Measurements from ENCODE around the gene MUC13.
A peak's percentile ranks its signal among the peaks of the same experiment; 100 is the strongest.
"Not testable (repeated sequence)": the region's sequence is repeated elsewhere in the genome, so short reads cannot be mapped to it uniquely, and the experiment has no call there.

MUC13 gene, protein sequence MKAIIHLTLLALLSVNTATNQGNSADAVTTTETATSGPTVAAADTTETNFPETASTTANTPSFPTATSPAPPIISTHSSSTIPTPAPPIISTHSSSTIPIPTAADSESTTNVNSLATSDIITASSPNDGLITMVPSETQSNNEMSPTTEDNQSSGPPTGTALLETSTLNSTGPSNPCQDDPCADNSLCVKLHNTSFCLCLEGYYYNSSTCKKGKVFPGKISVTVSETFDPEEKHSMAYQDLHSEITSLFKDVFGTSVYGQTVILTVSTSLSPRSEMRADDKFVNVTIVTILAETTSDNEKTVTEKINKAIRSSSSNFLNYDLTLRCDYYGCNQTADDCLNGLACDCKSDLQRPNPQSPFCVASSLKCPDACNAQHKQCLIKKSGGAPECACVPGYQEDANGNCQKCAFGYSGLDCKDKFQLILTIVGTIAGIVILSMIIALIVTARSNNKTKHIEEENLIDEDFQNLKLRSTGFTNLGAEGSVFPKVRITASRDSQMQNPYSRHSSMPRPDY

DNA sequence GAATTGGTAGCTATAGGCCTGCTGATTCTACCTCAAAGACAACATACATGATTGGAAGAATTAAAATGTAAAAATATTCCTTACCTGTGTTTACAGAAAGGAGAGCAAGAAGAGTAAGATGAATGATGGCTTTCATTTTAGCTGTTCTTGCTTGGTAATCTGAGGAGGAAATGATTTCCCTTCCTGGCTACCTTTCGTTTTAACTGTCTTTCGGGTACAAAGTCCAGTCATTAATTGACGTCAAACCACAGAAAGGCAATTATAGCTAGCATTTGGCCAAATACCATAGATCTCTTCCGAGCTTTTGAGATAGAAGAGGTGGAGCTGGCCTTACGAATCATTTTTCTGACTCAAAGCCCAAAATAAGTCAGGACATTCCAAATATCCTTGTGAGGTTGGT is at the start of gene MUC13:
TSS of gene MUC13 (minus strand) at position 175 of the 400 bp plus-strand sequence. CDS start at position 136, 39 bp downstream.
- DNase-seq (ENCODE audit: low read depth in 2 of 2), result no peak

DNA sequence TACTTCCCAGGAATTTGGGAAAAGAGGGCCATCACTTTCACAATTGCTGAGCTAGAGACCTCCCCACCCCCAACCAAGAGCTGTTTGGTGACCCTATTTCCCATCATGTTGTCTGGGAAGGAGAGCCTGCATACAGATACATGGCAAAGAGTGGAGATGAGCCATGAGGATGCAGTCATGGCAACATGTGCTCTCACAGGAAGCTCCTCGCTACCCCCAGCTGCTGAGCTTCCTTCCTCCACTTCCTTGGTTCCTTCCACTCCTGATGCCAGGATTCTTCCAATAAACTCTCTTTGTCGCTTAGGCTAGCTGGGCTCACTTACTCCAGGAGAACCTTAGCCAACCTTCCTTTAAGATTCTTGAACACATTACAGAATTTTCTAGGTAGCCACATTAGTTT is 48.3 kb upstream of the MUC13 start:
- no peak for DNase-seq (ENCODE audit: low read depth in 2 of 2)

DNA sequence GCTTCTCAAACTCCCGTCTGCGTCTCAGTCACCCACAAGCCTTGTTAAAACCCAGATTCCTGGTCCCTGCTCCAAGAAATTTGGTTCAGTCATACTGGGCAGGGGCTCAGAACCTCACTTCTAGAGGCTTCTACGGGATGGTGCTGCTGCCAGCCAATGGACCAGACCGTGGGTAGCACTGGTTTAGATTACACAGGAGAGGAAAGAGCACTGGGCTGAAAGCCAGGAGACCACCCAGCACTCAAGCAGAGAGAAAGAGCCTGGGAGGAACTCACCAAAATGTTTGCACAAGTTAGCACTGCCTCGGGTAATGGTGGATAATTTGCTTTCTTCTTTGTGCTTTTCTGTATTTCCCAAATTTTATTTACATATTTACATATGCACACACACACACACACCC is 46.9 kb upstream of the MUC13 start:
- no peak for DNase-seq (ENCODE audit: low read depth in 2 of 2)

DNA sequence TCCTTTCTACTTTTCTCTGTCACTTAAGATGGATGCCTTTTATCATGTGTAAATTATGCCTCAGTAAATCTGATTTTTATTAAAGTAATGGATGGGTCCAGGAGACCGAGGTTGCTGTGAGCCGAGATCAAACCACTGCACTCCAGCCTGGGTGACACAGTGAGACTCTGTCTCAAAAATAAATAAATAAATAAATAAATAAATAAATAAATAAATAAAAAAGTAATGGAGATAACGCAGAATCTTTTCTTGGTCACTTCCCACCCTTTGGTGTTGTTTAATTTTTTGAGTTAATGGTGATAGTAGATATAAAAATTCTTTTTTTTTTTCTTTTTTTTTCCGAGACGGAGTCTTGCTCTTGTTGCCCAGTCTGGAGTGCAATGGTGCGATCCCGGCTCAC is 44.1 kb upstream of the MUC13 start:
- no peak for DNase-seq (ENCODE audit: low read depth in 2 of 2)

DNA sequence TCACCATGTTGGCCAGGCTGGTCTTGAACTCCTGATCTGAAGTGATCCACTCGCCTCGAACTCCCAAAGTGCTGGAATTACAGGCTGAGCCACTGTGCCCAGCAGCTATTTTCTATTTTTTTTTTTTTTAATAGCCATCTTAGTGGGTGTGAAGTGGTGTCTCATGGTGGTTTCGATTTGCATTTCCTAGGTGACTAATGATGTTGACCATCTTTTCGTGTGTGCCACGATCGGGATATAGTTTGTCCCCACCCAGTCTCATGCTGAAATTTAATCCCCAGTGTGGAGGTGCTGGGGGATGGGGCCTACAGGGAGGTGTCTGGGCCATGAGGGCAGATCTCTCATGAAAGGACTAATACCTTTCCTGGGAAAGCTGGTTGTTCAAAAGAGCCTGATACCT is 41.8 kb upstream of the MUC13 start:
- no peak for DNase-seq (ENCODE audit: low read depth in 2 of 2)

DNA sequence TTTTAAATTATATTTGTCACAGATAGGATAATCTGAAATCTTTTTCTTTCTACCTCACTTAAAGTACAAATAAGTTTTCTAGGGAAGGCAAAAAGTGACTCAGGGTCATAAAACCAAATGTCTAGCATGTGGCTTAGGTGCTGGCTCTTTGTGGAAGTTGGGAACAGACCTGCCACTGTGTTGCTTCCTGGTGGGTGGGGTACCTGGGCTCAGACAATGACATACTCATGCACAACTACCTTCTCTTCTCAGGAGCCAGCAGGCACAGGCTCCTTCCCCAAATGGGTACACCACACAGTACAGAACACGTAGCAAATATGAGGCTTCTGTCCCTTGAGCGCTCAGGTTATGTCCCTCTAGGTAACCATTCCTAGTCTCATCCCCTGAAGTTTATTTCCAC is 40.1 kb upstream of the MUC13 start:
- DNase-seq (ENCODE audit: low read depth in 2 of 2), result no peak

DNA sequence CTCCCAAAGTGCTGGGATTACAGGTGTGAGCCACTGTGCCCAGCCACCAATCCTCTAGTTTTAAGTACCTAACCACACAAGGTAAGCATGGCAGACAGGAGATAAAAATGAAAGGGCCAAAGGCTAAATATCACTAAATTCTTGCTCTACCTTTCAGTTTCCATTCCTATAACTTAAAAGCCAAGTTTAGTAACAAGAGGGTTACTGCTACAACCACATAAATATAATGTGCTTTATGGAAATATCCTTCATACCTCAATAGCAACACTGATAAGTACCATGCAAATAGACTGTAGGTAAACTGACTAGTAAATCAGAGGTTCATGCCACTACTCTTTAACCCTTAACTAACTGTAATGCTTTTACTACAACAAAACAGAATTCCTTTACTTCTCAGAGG is 38.7 kb upstream of the MUC13 start:
- DNase-seq (ENCODE audit: low read depth in 2 of 2), result no peak

DNA sequence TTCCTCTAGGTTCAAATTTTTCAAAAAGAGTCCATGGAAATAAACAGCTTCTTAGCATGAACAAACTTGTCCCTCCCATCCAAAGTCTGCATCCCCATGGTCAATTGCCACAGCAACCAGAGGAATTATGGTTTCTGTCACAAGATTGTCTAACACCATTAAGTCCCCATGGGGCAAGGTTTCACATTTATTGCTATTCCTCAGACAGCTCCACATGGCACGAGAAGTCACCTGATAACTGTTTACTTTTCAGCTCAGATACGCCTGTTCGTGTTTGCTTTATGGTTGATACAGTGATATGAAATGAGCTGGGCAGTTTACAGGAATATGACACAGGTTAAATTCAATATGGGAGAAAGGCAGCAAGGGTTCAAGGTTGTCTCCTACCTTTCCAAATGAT is 37.9 kb upstream of the MUC13 start:
- DNase-seq (ENCODE audit: low read depth in 2 of 2), result no peak

DNA sequence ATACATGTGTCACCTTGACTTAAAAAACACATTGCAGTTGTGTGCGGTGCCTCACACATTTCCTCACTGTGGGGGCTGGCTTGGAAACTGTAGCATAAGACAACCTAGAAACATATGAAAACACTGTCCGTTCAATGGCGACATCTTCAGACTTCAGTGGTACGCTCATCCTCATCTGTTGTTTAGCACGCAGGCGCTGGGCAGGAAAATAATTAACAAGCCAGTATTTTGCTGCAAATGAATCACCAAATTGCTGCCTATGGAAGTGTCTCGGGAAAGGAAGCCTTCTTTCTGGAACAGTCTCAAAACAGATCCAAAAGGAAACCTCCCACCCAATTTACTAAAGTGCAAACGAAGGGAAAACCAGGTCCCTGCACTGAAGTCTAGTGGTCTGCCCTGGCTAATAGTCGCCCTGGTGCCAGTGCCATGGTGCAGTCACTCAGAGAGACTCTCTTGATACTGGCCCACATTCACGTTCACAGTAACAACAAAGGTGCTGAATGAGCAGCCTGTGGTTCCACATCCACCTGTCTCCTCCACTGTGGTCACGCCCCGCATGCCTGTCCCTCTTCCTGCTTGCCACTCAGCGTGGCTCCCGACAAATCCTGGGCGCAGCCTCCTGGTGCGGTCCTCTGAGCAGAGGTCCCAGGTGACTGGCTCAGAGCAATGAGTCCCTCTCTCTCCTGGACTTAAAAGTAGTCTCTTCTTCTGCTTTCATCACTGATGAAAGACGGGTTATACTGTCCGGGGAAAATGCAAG is 35.6 kb upstream of the MUC13 start:
- no peak for DNase-seq (ENCODE audit: low read depth in 2 of 2)

DNA sequence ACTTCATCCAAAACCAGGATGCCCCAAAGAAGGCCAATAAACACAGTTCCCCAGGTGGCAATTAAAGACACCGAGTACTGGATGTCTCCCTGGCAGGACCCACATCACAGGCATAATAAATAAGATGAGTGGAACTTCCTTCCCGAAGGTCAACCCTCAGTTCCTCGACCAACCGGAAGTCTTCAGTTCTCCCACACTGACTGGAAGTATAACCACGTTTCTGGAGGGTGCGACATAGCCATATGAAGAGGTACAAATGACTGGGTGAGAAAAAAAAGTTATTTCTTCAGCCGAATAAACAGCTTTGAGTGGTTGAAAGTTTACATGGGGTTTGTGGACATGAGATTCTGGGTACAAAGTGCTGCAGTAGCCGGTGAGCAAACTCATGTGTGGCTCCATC is 34.6 kb upstream of the MUC13 start:
- no peak for DNase-seq (ENCODE audit: low read depth in 2 of 2)

DNA sequence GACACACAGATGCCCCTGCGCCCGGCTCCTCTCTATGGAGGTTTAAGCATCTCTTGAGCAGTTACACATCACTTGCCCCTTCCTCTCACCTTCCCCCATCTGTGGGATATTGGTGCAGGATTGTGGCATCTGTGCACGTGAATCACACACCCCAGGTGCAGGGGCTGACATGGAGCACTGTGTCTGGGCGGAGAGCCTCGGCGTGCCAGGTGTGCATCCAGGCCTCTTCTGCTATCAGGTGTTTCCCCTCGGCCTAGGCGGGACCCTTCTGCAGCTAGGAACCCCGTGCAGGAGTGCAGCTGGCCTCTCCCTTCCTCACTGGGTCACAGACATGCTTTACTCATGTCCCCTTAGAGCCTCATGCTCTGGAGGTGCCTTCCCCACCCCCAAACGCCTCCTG is 33.4 kb upstream of the MUC13 start:
- DNase-seq (ENCODE audit: low read depth in 2 of 2), result no peak

DNA sequence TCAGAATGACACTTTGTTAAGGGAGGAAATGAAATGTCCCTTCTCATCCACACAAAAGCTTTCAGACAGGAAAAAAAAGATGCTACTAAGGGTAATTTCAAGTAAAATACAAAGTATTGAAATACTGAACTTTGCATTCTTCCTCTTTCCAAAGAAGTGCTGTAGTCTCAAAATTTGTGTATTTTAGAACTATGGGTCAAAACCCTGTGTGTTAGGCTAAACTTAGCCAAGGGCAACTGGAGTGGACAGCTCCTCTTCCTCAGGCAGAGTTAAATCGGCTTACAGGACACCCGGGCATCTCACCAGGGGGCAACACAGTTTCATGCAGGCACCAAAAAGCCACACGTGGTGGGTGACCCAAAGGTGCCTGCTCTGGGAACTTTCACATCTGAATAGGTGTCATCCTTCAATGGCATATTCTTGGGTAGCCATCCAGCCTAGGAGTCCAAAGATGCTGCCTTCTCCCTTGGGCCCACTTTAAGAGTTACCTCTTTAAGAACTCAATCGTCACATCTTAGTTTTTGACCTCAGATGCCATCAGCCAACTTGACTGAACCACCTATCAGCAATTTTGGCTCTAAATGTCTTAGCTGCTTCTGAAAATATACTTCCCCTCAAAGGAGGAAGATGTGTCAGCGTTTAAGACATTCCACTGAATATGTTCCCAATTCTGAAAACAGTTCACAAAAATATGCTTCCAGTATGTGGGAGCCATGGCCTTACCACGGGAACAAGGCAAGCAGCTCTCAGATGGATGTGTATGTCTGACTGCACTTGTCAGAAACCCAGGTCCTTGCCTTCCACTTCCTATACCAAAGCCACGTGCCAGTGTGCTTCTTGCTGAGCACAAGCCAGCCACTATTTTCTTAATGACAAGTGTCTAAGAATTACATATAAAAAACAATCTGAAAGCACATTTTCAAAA is 32.2 kb upstream of the MUC13 start:
- DNase-seq (ENCODE audit: low read depth in 2 of 2), result no peak

DNA sequence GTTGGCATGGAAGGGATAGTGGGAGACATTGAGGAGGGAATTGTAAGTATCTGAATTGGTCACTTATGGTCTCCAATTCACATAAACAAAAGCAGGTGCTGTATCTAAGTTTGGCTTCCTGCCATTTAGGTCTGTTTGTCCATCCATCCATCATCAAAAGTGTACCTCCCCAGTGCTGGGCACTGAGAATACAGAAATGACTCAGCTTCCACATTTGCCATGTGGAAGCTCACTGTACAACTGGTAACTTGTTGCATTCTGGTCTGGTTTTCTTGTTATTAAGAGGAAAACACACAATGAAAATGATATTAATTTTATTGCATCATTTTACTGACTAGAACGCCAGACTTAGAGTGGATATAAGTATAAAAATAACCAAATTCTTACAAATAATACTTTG is 30.9 kb upstream of the MUC13 start:
- no peak for DNase-seq (ENCODE audit: low read depth in 2 of 2)

DNA sequence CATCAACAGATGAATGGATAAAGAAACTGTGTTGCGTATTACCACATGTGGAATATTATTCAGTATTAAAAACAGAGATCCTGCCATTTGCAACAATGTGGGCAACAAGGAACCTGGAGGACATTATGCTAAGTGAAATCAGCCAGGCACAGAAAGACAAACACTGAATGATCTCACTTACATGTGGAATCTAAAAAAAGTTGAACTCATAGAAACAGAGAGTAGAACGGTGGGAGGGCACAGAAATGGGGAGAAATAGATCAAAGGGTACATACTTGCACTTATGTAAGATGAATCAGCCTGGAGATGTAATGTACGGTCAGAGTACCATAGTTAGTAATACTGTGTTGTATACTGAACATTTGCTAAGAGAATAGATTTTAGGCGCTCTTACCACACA is 29.8 kb upstream of the MUC13 start:
- DNase-seq (ENCODE audit: low read depth in 2 of 2), result peak; percentile 26

DNA sequence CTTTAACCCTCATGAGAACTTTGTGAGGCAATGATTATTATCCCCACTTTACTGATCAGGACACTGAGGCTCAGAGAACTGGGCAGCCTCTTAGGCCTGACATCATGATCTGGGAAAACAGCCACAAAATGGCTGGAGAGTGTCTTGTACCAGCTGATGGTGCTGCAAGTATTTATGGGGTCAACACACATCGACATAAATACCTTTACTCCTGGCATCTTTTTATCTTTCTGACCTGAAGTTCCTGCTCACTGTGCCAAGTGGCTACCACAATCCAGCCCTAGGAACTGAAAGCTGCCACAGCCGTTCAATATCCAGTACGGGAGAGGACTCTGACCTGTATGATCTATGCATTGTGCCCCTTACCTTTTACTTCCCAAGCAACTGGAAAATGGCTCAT is 29.2 kb upstream of the MUC13 start:
- no peak for DNase-seq (ENCODE audit: low read depth in 2 of 2)

DNA sequence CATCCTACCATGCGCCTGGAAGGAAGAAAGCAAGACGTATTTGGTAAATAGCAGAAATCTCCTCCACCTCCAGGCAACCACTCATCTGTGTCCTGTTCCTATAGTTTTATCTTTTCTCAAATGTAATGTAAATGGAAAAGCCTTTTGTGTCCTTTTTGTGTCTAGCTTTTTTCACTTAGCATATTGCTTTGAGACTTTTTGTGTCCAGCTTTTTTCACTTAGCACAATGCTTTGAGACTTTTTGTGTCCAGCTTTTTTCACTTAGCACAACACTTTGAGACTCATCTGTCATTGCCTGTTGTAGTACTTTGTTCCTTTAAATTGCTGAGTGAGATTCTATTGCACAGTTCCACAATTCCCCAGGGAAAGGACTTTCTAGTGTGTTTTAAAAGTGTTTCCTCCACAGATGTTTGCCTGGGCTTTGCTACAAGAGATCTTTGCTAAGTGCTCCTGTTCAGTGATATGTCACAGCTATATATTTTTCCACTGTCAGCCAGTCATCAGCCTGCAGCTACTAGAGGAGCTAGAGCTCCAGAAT is 27.9 kb upstream of the MUC13 start:
- DNase-seq (ENCODE audit: low read depth in 2 of 2), result peak; percentile 34 to 37

DNA sequence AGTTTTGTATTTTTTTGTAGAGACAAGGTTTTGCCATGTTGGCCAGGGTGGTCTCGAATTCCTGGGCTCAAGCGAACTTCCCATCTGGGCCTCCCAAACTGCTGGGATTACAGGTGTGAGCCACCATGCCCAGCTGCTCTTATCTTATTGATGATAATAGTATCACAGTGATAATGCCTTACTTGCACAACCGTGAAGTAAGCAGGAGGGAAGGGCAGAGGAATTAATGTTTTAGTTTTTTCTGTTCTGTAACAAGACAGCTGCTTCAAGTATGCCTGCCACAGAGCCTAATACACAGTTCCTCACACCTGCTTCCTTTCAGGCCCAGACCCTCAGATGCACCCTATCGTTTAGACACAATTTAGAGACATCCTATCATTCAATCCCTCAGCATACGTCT is 26.1 kb upstream of the MUC13 start:
- no peak for DNase-seq (ENCODE audit: low read depth in 2 of 2)

DNA sequence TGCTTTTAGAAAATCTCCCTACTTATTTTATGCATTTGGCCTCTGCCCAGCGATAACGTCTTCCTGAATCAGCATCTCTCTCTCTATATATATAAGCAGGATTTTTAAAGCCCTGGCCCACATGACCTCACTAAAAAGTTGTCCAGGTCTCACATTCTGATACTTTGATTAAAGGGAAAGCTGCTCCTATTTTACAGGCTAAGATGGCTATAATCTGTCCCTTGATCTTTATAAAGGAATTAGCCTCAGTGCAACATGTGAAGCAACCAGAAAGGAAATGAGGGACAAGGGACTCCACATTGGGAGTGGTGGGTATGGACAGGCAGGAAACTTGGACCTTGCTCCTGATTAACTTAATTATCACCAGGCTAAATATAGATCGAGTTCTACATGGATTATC is 25.6 kb upstream of the MUC13 start:
- DNase-seq (ENCODE audit: low read depth in 2 of 2), result no peak

DNA sequence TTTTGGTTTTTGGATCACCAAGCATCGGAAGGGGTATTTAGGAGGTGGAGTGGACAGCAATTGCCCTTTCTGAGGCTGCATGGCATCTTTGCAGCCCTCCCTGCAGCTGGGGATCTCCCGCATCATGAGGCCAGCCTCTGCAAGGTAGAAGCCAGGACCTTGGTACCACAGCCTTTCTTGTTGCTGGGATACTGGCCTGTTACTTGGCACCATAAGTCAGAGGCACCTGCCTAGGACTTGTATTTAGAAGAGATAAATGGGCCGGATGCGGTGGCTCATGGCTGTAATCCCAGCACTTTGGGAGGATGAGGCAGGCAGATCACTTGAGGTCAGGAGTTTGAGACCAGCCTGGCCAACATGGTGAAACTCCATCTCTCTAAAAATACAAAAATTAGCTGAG is 23.4 kb upstream of the MUC13 start:
- DNase-seq (ENCODE audit: low read depth in 2 of 2), result not testable (repeated sequence)

DNA sequence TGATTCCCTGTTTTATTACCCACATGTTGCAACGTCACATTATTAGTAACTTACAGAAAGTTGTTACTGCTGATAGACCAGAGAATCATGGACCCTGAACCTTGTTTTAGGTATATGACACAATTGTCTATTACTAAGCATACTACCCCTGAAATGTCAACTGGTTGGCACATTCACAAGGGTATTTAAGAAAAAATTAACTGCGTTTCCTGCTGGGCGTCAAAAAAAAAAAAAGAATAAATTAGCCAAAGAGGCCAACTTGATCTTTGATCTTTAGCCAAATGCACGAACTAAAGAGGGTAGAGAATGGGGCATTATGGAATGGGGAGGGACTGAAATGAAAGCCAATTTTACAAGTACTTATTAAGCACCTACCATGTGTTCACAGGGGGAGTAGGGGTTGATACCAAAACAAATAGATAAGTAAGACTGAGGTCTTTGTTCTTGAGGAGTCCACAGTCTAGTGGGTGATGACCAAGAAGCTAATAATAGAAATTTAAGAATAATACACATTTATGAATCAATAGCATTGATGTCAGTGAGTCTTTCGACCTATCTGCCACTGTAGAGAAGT is 17.8 kb upstream of the MUC13 start:
- no peak for DNase-seq (ENCODE audit: low read depth in 2 of 2)

DNA sequence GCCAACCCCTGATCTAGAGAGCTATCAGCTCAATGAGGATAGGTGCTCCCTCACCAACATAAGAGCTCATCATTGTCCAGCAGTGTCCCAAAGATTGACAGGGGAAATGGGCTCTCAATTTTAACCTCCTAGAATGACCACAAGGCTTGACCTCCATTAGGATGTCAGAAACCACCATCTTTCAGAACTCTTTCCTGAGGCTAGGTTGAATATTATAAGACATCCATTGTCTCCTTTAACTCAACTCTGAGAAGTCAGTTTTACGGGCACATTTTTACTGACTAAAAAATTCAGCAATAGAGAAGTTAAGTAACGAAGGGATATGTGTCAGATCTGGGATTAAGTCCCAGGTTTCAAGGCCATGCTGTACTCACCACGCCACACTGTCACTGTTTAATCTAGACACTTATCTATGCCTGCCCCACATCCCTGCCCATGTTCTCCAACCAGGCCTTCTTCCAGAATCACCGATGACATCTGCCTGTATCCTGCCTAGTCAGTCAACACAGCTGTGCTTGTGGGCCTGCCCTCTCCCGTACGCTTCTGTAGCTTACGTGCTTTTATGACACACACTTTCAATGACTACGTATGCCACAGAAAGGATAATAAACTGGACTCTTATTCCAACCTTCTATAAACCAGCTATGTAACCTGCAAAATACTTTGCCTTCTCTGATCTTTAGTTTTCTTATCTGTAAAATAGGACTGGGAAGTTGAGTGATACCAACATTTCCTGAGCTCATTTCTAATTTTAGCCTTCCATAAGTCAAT is 17.1 kb upstream of the MUC13 start:
- DNase-seq (ENCODE audit: low read depth in 2 of 2), result no peak
